ENCODE measurements around the gene FBXO10.

The FBXO10 gene

DNA sequence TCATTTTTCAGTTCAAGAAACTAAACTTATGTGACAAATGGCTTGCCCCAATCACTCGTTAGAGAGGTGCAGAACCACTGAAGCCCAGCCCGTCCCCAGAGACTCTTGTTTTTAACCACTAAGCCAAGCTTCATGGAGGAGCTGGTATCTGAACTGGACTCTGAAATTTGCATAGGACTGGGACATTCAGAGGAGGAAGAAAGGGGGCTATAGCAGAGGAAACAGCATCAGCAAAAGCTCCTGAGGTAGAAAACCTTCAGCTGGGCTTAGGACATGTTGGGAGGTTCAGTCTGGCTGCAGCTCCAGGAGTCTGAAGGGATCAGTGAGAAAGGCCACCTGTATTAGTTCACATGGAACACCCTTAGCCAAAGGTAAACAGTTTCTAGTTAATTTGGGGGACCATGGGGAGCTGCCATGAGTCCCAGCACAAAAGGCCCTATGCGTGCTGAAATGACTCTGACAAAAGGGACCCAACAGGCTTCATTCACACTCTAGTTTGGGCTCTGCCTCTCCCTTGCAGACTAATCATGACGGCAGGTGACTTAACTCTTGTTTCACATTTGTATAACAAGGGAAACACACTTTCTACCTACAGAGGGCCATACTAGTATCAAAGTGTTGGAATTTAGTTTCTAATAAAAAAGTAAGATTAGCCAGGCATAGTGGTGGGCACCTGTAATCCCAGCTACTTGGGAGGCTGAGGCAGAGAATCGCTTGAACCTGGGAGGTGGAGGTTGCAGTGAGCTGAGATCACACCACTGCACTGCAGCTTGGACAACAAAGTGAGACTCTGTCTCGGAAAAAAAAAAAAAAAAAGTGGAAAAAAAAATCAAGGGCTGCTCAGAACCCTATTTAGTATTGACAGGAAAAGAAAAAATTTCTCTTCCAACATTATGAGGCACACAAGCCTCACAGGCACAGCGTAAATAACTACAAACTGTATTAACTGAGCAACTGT is 10.2 kb downstream of the FBXO10 start:
- no peaks in the 10 kb centered on the region for H3K4me1 Mint-ChIP-seq
- no peak for ATAC-seq

GRCh38 chr9:37564916-37565315 is 11.3 kb downstream of the FBXO10 start:
- Mint-ChIP-seq H3K27ac (no peak overlapping the region), H3K9me3 (peaks cover 5% of the 10 kb centered on the region), H3K4me3 (no peak overlapping the region), H3K4me1 (no peaks in the 10 kb centered on the region), H3K36me3 (peaks cover 4% of the 10 kb centered on the region)
- no peak for DNase-seq (ENCODE audit: low spot score in 2 of 2)
- no peak for ATAC-seq

More for the DNA sequence above, 10.2 kb downstream of the FBXO10 start:
- H3K4me3 Mint-ChIP-seq: no peak overlapping the region
- H3K27ac Mint-ChIP-seq: no peak overlapping the region
- peaks cover 5% of the 10 kb centered on the region for H3K9me3 Mint-ChIP-seq
- peaks cover 4% of the 10 kb centered on the region for H3K36me3 Mint-ChIP-seq
- no peak for DNase-seq (ENCODE audit: low spot score in 2 of 2)

DNA sequence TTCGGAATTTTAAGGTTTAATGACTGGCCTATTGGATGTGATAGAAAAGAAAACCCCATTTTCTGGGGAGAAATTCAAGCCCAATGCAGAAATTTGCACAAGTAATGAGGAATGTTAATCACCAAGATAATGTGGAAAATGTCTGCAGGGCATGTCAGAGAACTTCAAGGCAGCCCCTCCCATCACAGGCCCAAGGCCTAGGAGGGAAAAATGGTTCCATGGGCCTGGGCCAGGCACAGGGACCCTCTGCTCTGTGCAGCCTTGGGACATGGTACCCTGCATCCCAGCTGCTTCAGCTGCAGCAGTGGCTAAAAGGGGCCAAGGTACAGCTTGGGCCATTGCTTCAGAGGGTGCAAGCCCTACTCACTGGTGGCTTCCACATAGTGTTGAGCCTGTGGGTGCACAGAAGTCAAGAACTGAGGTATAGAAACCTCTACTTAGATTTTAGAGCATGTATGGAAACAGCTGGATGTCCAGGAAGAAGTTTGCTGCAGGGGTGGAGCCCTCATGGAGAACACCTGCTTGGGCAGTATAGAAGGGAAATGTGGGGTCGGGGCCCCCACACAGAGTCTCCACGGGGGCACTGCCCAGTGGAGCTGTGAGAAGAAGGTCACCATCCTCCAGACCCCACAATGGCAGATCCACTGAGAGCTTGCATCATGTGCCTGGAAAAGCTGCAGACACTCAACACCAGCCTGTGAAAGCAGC is 12.2 kb downstream of the FBXO10 start:
- no peak overlapping the region for H3K4me3 Mint-ChIP-seq
- no peak for DNase-seq (ENCODE audit: low spot score in 2 of 2)
- H3K9me3 Mint-ChIP-seq: peaks cover 5% of the 10 kb centered on the region
- peaks cover 4% of the 10 kb centered on the region for H3K36me3 Mint-ChIP-seq
- no peak for ATAC-seq
- no peak overlapping the region for H3K27ac Mint-ChIP-seq
- H3K4me1 Mint-ChIP-seq: no peaks in the 10 kb centered on the region

DNA sequence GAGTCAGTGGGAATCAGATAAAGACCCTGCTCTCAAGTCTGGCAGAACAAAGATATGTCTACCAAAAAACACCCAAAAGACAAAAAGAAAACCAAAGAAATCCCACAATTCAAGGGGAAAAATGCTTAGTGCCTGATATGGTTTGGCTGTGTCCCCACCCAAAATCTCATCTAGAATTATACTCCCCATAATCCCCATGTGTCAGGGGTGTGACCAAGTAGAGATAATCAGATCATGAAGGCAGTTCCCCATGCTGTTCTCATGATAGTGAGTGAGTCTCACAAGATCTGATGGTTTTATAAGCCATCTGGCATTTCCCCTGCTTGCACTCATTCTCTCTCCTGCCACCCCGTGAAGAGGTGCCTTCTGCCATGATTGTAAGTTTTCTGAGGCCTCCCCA is 13.4 kb downstream of the FBXO10 start:
- Mint-ChIP-seq H3K36me3 (no peaks in the 10 kb centered on the region), H3K4me3 (no peak overlapping the region), H3K4me1 (no peaks in the 10 kb centered on the region), H3K27ac (no peak overlapping the region), H3K9me3 (peaks cover 5% of the 10 kb centered on the region)
- DNase-seq (ENCODE audit: low spot score in 2 of 2): no peak
- no peak for ATAC-seq

DNA sequence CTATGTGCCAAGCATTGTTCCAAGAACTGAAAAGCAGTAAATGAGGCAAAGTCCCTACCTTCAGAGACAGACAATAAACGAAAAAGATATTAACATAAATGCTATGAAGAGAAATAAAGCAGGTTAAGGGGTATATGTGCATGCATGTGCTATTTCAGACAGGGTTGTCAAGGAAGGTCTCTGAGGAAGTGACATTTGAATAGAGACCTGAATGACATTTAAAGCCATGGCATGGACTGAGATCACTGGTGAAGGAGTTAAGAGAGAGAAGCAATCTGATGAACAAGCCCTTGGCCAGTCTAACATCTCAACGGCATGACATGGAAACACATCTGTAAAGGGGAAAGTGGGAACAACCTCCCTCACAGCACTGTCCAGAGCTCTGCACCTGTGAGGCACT is 14.5 kb downstream of the FBXO10 start:
- Mint-ChIP-seq H3K36me3 (no peaks in the 10 kb centered on the region), H3K4me1 (no peaks in the 10 kb centered on the region), H3K4me3 (no peak overlapping the region), H3K27ac (no peak overlapping the region), H3K9me3 (peaks cover 5% of the 10 kb centered on the region)
- ATAC-seq: no peak
- no peak for DNase-seq (ENCODE audit: low spot score in 2 of 2)

- Mint-ChIP-seq H3K36me3 (no peaks in the 10 kb centered on the region), H3K9me3 (peaks cover 3% of the 10 kb centered on the region), H3K27ac (no peak overlapping the region), H3K4me3 (no peak overlapping the region), H3K4me1 (no peaks in the 10 kb centered on the region)
- ATAC-seq: no peak
- DNase-seq (ENCODE audit: low spot score in 2 of 2): no peak
Measured at GRCh38 chr9:37559855-37560592, 16.2 kb downstream of the FBXO10 start.

DNA sequence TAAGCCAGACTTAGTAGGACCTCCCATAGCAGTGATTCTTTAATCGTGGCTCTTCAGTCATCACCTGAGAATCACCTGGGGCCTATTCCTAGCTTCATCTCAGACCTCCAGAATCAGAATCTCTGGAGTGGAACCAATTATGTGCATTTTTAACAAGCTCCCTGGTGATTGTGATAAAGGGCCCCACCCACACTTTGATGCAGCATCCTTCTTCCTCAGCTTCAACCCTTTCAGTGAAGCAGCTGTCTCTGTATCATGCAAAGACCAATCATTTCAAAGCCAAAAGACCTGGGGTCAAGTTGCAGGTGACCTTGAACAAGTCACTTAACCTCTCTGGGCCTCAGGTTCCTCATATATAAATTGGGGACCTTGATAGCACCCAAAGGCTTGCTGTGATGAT is 17.1 kb downstream of the FBXO10 start:
- peaks cover 2% of the 10 kb centered on the region for H3K9me3 Mint-ChIP-seq

DNA sequence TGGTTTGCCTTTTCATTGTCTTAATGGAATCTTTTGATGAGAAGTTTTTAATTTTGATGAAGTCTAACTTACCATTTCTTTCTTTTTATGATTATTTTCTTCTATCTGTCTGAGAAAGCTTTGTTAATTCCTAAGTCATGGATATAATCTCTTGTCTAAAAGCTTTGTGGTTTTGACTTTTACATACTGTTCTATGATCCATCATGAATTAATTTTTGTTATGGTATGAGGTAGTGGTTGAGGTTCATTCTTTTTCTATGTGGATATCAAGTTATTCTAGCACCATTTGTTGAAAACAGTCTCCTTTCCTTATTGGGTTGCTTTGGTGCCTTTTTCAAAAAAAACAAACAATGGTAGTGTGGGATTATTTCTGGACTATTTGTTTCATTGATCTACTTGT is 20.4 kb downstream of the FBXO10 start:
- Mint-ChIP-seq H3K9me3 (no peaks in the 10 kb centered on the region), H3K36me3 (no peaks in the 10 kb centered on the region), H3K4me1 (no peaks in the 10 kb centered on the region), H3K27ac (no peak overlapping the region), H3K4me3 (no peak overlapping the region)
- ATAC-seq (no peak), DNase-seq (ENCODE audit: low spot score in 2 of 2) (no peak)

More for the DNA sequence above, 17.1 kb downstream of the FBXO10 start:
- DNase-seq (ENCODE audit: low spot score in 2 of 2): no peak
- no peak overlapping the region for H3K27ac Mint-ChIP-seq
- no peaks in the 10 kb centered on the region for H3K36me3 Mint-ChIP-seq
- no peak for ATAC-seq
- no peaks in the 10 kb centered on the region for H3K4me1 Mint-ChIP-seq
- no peak overlapping the region for H3K4me3 Mint-ChIP-seq

GRCh38 chr9:37554318-37554717 is 21.9 kb downstream of the FBXO10 start:
- H3K27ac Mint-ChIP-seq: no peak overlapping the region

DNA sequence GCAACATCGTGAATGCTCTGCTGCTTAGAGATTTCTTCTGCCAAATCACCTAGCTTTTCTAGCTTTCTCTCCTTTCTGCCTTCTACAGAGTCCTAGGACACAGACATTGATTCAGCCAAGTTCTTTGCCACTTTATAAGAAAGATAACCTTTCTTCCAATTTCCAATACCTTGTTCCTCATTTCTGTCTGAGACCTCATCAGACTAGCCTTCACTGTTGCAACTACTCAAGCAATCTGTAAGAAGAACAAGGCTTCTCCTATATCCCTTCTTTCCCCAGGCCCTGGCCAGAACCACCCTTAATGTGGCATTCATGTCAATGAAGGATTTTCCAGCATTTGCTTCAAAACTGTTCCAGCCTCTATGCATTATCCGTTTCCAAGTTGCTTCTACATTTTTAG is 24.3 kb downstream of the FBXO10 start:
- no peak for ATAC-seq
- H3K27ac Mint-ChIP-seq: no peak overlapping the region

More at GRCh38 chr9:37554318-37554717, 21.9 kb downstream of the FBXO10 start:
- Mint-ChIP-seq H3K9me3 (no peaks in the 10 kb centered on the region), H3K36me3 (no peaks in the 10 kb centered on the region), H3K4me3 (no peak overlapping the region), H3K4me1 (peaks cover 5% of the 10 kb centered on the region)
- DNase-seq (ENCODE audit: low spot score in 2 of 2) (no peak), ATAC-seq (no peak)

GRCh38 chr9:37551468-37551867 is 24.7 kb downstream of the FBXO10 start:
- DNase-seq (ENCODE audit: low spot score in 2 of 2) (no peak), ATAC-seq (no peak)
- Mint-ChIP-seq H3K36me3 (no peaks in the 10 kb centered on the region), H3K4me3 (no peak overlapping the region), H3K4me1 (peaks cover 8% of the 10 kb centered on the region), H3K27ac (no peak overlapping the region), H3K9me3 (no peaks in the 10 kb centered on the region)

More for the DNA sequence above, 24.3 kb downstream of the FBXO10 start:
- Mint-ChIP-seq H3K4me1 (peaks cover 8% of the 10 kb centered on the region), H3K36me3 (no peaks in the 10 kb centered on the region), H3K9me3 (no peaks in the 10 kb centered on the region), H3K4me3 (no peak overlapping the region)
- DNase-seq (ENCODE audit: low spot score in 2 of 2): no peak

- ATAC-seq: no peak
- no peaks in the 10 kb centered on the region for H3K9me3 Mint-ChIP-seq
Measured at GRCh38 chr9:37550781-37551180, 25.4 kb downstream of the FBXO10 start.

GRCh38 chr9:37549527-37549926 is 26.7 kb downstream of the FBXO10 start:
- H3K4me1 Mint-ChIP-seq: peaks cover 8% of the 10 kb centered on the region

More at GRCh38 chr9:37550781-37551180, 25.4 kb downstream of the FBXO10 start:
- H3K27ac Mint-ChIP-seq: no peak overlapping the region
- H3K36me3 Mint-ChIP-seq: no peaks in the 10 kb centered on the region
- DNase-seq (ENCODE audit: low spot score in 2 of 2): no peak
- H3K4me1 Mint-ChIP-seq: peaks cover 8% of the 10 kb centered on the region
- no peak overlapping the region for H3K4me3 Mint-ChIP-seq

GRCh38 chr9:37547328-37547878 is 28.8 kb downstream of the FBXO10 start:
- DNase-seq (ENCODE audit: low spot score in 2 of 2) (no peak), ATAC-seq (no peak)
- peaks cover 8% of the 10 kb centered on the region for H3K4me1 Mint-ChIP-seq
- no peaks in the 10 kb centered on the region for H3K9me3 Mint-ChIP-seq
- H3K4me3 Mint-ChIP-seq: no peak overlapping the region
- H3K36me3 Mint-ChIP-seq: no peaks in the 10 kb centered on the region
- H3K27ac Mint-ChIP-seq: no peak overlapping the region

More at GRCh38 chr9:37549527-37549926, 26.7 kb downstream of the FBXO10 start:
- DNase-seq (ENCODE audit: low spot score in 2 of 2) (no peak), ATAC-seq (no peak)
- Mint-ChIP-seq H3K4me3 (no peak overlapping the region), H3K36me3 (no peaks in the 10 kb centered on the region), H3K9me3 (no peaks in the 10 kb centered on the region), H3K27ac (peak overlapping the region; percentile 13)

GRCh38 chr9:37543468-37543867 is 32.7 kb downstream of the FBXO10 start:
- no peak for DNase-seq (ENCODE audit: low spot score in 2 of 2)
- no peak overlapping the region for H3K27ac Mint-ChIP-seq
- H3K4me3 Mint-ChIP-seq: no peak overlapping the region
- H3K36me3 Mint-ChIP-seq: peaks cover 11% of the 10 kb centered on the region
- H3K4me1 Mint-ChIP-seq: no peaks in the 10 kb centered on the region
- no peaks in the 10 kb centered on the region for H3K9me3 Mint-ChIP-seq
- no peak for ATAC-seq

Data from stimulated activated effector memory CD8-positive, alpha-beta T cell treated with anti-CD3 and anti-CD28 coated beads, Interleukin-12 subunit alpha, Interleukin-12 subunit beta, amount 100 ng/mL, for 72 hours (primary cell).